Measurements from ENCODE around the gene ZFHX2.

DNA sequence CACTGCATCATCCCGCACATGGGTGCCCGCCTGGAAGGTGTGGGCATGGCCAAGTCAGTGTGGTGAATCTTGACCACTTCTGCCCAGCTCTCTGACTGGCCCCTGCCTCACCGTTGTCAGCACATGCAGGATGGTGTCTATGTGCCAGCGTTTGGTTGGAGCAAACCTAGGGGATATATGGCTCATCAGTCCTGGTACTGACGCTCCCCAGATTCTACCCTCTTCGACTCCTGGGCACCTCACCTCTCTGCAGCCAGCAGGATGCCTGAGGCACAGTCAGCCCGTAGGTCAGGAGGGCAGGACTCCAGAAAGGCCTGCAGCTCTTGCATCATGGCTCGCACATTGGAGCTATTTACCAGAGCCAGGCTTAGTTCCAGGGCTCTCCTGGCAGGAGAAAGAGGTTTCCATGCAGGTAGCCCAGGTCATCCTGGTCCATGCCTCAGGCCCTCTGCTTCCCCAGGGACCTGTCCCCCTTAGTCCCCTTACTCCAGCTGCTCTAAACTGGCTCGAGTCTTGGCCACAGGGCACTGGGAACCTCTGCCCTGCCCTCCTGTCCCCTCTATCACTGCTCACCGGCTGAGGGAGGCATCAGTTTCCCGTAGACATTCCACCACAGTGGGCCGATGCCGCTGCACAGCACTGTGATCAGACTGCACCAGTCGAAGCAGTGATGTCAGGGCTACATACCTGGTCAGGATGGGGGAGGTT lies 12.1 kb upstream of the ZFHX2 start:
- TF ChIP-seq, protein P1, sequence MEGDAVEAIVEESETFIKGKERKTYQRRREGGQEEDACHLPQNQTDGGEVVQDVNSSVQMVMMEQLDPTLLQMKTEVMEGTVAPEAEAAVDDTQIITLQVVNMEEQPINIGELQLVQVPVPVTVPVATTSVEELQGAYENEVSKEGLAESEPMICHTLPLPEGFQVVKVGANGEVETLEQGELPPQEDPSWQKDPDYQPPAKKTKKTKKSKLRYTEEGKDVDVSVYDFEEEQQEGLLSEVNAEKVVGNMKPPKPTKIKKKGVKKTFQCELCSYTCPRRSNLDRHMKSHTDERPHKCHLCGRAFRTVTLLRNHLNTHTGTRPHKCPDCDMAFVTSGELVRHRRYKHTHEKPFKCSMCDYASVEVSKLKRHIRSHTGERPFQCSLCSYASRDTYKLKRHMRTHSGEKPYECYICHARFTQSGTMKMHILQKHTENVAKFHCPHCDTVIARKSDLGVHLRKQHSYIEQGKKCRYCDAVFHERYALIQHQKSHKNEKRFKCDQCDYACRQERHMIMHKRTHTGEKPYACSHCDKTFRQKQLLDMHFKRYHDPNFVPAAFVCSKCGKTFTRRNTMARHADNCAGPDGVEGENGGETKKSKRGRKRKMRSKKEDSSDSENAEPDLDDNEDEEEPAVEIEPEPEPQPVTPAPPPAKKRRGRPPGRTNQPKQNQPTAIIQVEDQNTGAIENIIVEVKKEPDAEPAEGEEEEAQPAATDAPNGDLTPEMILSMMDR (IDR thresholded peaks at IDR 0.05; ENCODE audit: borderline replicate concordance, extremely low read depth, low read length, poor library complexity, severe bottlenecking): no peak
- no peak for TF ChIP-seq EZH2 (IDR thresholded peaks at IDR 0.05; ENCODE audit: borderline replicate concordance, low read depth, low read length, severe bottlenecking)
